HL-60/S4 (cell line): ENCODE data around the gene ALOXE3.

Experiments
- in situ Hi-C: fragments of 300-500 bp; cut with MboI; formaldehyde crosslinking; loops from 2 replicates; pipeline ENCODE4 v1.14.3; 2022; ENCODE audit warnings: low sequenced_read_pairs

ALOXE3 gene

GRCh38 chr17:8100763-8101162 is 17.6 kb downstream of the ALOXE3 start:
- in situ Hi-C loops: no loop called here

- in situ Hi-C loops: no loop called here
Observed at GRCh38 chr17:8100111-8100510, 18.2 kb downstream of the ALOXE3 start.

- in situ Hi-C loops: loop anchor here (25.0 kb wide), 1 partner anchor 641 kb away; the partner anchor contains the start of gene CCDC42
Observed at GRCh38 chr17:8096541-8096940, 21.8 kb downstream of the ALOXE3 start.

GRCh38 chr17:8095361-8095760 is 23.0 kb downstream of the ALOXE3 start:
- in situ Hi-C loops: loop anchor here (25.0 kb wide), 1 partner anchor 642 kb away; the partner anchor contains the start of gene CCDC42

- in situ Hi-C loops: loop anchor here (25.0 kb wide), 1 partner anchor 646 kb away; the partner anchor contains the start of gene CCDC42
Observed at GRCh38 chr17:8091033-8091687, 27.2 kb downstream of the ALOXE3 start.

GRCh38 chr17:8089728-8090127 is 28.6 kb downstream of the ALOXE3 start:
- in situ Hi-C loops: loop anchor here (25.0 kb wide), 1 partner anchor 648 kb away; the partner anchor contains the start of gene CCDC42

GRCh38 chr17:8087952-8088230 is 30.4 kb downstream of the ALOXE3 start:
- in situ Hi-C loops: loop anchor here (25.0 kb wide), 1 partner anchor 649 kb away; the partner anchor contains the start of gene CCDC42

- in situ Hi-C loops: loop anchor here (25.0 kb wide), 1 partner anchor 650 kb away; the partner anchor contains the start of gene CCDC42
Observed at GRCh38 chr17:8087075-8087951, 31.0 kb downstream of the ALOXE3 start, which contains the start of gene ALOX12B. Gene ALOX12B, minus strand, starts transcription at chr17:8087716. Its CDS starts 274 bp downstream, at chr17:8087442.

GRCh38 chr17:8084250-8084649 is 34.1 kb downstream of the ALOXE3 start:
- in situ Hi-C loops: loop anchor here (25.0 kb wide), 1 partner anchor 653 kb away; the partner anchor contains the start of gene CCDC42

GRCh38 chr17:8082292-8082691 is 36.0 kb downstream of the ALOXE3 start:
- in situ Hi-C loops: loop anchor here (25.0 kb wide), 1 partner anchor 655 kb away; the partner anchor contains the start of gene CCDC42

GRCh38 chr17:8081876-8082275 is 36.4 kb downstream of the ALOXE3 start:
- in situ Hi-C loops: loop anchor here (25.0 kb wide), 1 partner anchor 655 kb away; the partner anchor contains the start of gene CCDC42

- in situ Hi-C loops: loop anchor here (25.0 kb wide), 1 partner anchor 656 kb away; the partner anchor contains the start of gene CCDC42
Observed at GRCh38 chr17:8080799-8081219, 37.5 kb downstream of the ALOXE3 start.

GRCh38 chr17:8080208-8080798 is 38.0 kb downstream of the ALOXE3 start:
- in situ Hi-C loops: loop anchor here (25.0 kb wide), 1 partner anchor 657 kb away; the partner anchor contains the start of gene CCDC42

- in situ Hi-C loops: loop anchor here (25.0 kb wide), 1 partner anchor 658 kb away; the partner anchor contains the start of gene CCDC42
Observed at GRCh38 chr17:8079291-8080207, 38.8 kb downstream of the ALOXE3 start.

GRCh38 chr17:8077939-8078338 is 40.4 kb downstream of the ALOXE3 start:
- in situ Hi-C loops: loop anchor here (25.0 kb wide), 1 partner anchor 659 kb away; the partner anchor contains the start of gene CCDC42

- in situ Hi-C loops: loop anchor here (25.0 kb wide), 1 partner anchor 661 kb away; the partner anchor contains the start of gene CCDC42
Observed at GRCh38 chr17:8076502-8077266, 41.6 kb downstream of the ALOXE3 start.

- in situ Hi-C loops: loop anchor here (25.0 kb wide), 1 partner anchor 662 kb away; the partner anchor contains the start of gene CCDC42
Observed at GRCh38 chr17:8075574-8076342, 42.6 kb downstream of the ALOXE3 start.

- in situ Hi-C loops: loop anchor here (25.0 kb wide), 1 partner anchor 662 kb away; the partner anchor contains the start of gene CCDC42
Observed at GRCh38 chr17:8075081-8075480, 43.2 kb downstream of the ALOXE3 start.
